GM21825 (cell line): ENCODE results near the gene GALNTL6.
"Not testable (repeated sequence)": the region's sequence is repeated elsewhere in the genome, so short reads cannot be mapped to it uniquely, and the experiment has no call there.

Source experiments
- ATAC-seq: cut with Tn5 transposase; IDR thresholded peaks from one replicate; pipeline ENCODE4 v1.9.1; 2021; ENCODE audit warnings: mild to moderate bottlenecking, moderate library complexity; ENCODE audit not compliant: unreplicated experiment

The GALNTL6 gene

GRCh38 chr4:172780566-172781081 lies 967.4 kb downstream of the GALNTL6 start:
- ATAC-seq = no peak

- ATAC-seq = no peak
These were observed 972.4 kb downstream of the GALNTL6 start for GRCh38 chr4:172785613-172786012.

GRCh38 chr4:172786039-172786792 lies 973.0 kb downstream of the GALNTL6 start:
- ATAC-seq = no peak

- no peak for ATAC-seq
These were observed 973.9 kb downstream of the GALNTL6 start for GRCh38 chr4:172787111-172787510.

- no peak for ATAC-seq
These were observed 978.6 kb downstream of the GALNTL6 start for GRCh38 chr4:172791841-172792240.

- no peak for ATAC-seq
These were observed 980.5 kb downstream of the GALNTL6 start for GRCh38 chr4:172793565-172794306.

- ATAC-seq = no peak
These were observed 981.1 kb downstream of the GALNTL6 start for GRCh38 chr4:172794307-172794703.

- ATAC-seq = not testable (repeated sequence)
These were observed 984.1 kb downstream of the GALNTL6 start for GRCh38 chr4:172797281-172797680.

GRCh38 chr4:172802032-172802431 lies 988.8 kb downstream of the GALNTL6 start:
- no peak for ATAC-seq

GRCh38 chr4:172806841-172807240 lies 993.6 kb downstream of the GALNTL6 start:
- no peak for ATAC-seq

- no peak for ATAC-seq
These were observed 995.0 kb downstream of the GALNTL6 start for GRCh38 chr4:172808196-172808595.

GRCh38 chr4:172809319-172809718 lies 996.1 kb downstream of the GALNTL6 start:
- no peak for ATAC-seq

GRCh38 chr4:172813359-172813923 lies 1000.2 kb downstream of the GALNTL6 start:
- ATAC-seq = peak; percentile 92

GRCh38 chr4:172815499-172816164 lies 1002.4 kb downstream of the GALNTL6 start:
- no peak for ATAC-seq

- ATAC-seq = no peak
These were observed 1005.7 kb downstream of the GALNTL6 start for GRCh38 chr4:172818901-172819300.

- ATAC-seq = no peak
These were observed 1006.1 kb downstream of the GALNTL6 start for GRCh38 chr4:172819353-172819752.

- ATAC-seq = no peak
These were observed 1009.1 kb downstream of the GALNTL6 start for GRCh38 chr4:172822331-172822730.

GRCh38 chr4:172826346-172826745 lies 1013.1 kb downstream of the GALNTL6 start:
- ATAC-seq = no peak

- no peak for ATAC-seq
These were observed 1013.7 kb downstream of the GALNTL6 start for GRCh38 chr4:172826861-172827260.

GRCh38 chr4:172830295-172830764 lies 1017.1 kb downstream of the GALNTL6 start:
- no peak for ATAC-seq

- ATAC-seq = no peak
These were observed 1023.5 kb downstream of the GALNTL6 start for GRCh38 chr4:172836661-172837060.
